K562 (cell line): Measurements from ENCODE around the gene NDUFB3. TPM values are rescaled to one million over a fixed set of nuclear protein-coding genes. Genes with fewer than 3 reads are reported as not detected.

Source experiments
- ATAC-seq: fragments of 200-7000 bp; cut with Tn5 transposase; 3 replicates; pipeline ENCODE4 v1.9.1; 2020; ENCODE audit warnings: moderate library complexity
- BruUV-seq: library from RNA; stranded (reverse); fragments of 400-500 nt; replicated peaks from 2 replicates; lab custom pipeline; 2021; lab: Mats Ljungman, UMichigan
- CTCF ChIA-PET: fragments of 300-600 bp; formaldehyde crosslinking; extraction: SDS; loops from one replicate; lab custom pipeline; 2021; ENCODE audit warnings: low intra/inter-chr PET ratio; lab: Yijun Ruan, JAX
- POLR2A ChIA-PET: fragments of 300-600, 350-650 bp; sonication (Branson Sonifier 250); formaldehyde crosslinking; extraction: SDS; loops from one replicate; lab custom pipeline; 2021; ENCODE audit warnings: antibody characterized with exemption, inconsistent platforms; lab: Yijun Ruan, JAX
- DNase-seq, 4 experiments: peaks; one replicate each; pipeline versions ENCODE4 v3.0.0 to v3.0.0-alpha.2; 2011 to 2018; ENCODE audit warnings: low spot score in 3 of 4, mixed read lengths in 3 of 4; ENCODE audit errors: extremely low read depth in 1 of 4
- FAIRE-seq: peaks from 2 replicates; lab custom pipeline; 2011; peaks lifted over from hg19 to GRCh38; lab: Jason Lieb, UNC
- H2AFZ ChIP-seq: 2 replicates; pipeline ENCODE4 v1.6.0; 2011; ENCODE audit warnings: low read depth, low read length, control low read depth, inconsistent platforms
- H3K27ac ChIP-seq: fragments of 200-600 bp; 3 replicates; pipeline ENCODE4 v1.8.0; 2011; ENCODE audit warnings: low read depth, mild to moderate bottlenecking, control low read depth, inconsistent platforms, low read length, moderate library complexity, mixed read lengths; ENCODE audit errors: extremely low read depth
- H3K27me3 ChIP-seq, 2 experiments: fragments of 300-600 bp in 1 of 2; 2 replicates in 1 of 2; 3 replicates in 1 of 2; pipeline versions ENCODE4 v1.6.0 to v1.8.0; 2011; ENCODE audit warnings: inconsistent platforms in 2 of 2, low read length in 2 of 2, mild to moderate bottlenecking in 1 of 2, mixed read lengths in 1 of 2, moderate library complexity in 1 of 2; ENCODE audit not compliant: control insufficient read depth in 2 of 2, insufficient read depth in 2 of 2
- H3K36me3 ChIP-seq: fragments of 300-600 bp; 3 replicates; pipeline ENCODE4 v1.8.0; 2011; ENCODE audit warnings: mild to moderate bottlenecking, low read length, inconsistent platforms; ENCODE audit not compliant: control insufficient read depth, insufficient read depth
- H3K4me1 ChIP-seq, 2 experiments: fragments of 200-600 bp in 1 of 2; replicated peaks in 1 of 2; 2 replicates in 1 of 2; 3 replicates in 1 of 2; pipeline versions ENCODE4 v1.5.1 to v1.8.0; 2011; ENCODE audit warnings: inconsistent platforms in 2 of 2, low read length in 2 of 2, mild to moderate bottlenecking in 1 of 2, mixed read lengths in 1 of 2, moderate library complexity in 1 of 2; ENCODE audit not compliant: control insufficient read depth in 2 of 2, insufficient read depth in 2 of 2
- H3K4me2 ChIP-seq: 2 replicates; pipeline ENCODE4 v1.6.1; 2011; ENCODE audit warnings: low read length, control low read depth, inconsistent platforms, mixed read lengths; ENCODE audit not compliant: insufficient read depth
- H3K4me3 ChIP-seq: fragments of 200-600 bp; sonication (generic), shearing (Covaris generic); 2 replicates; pipeline ENCODE4 v1.5.1; 2016; ENCODE audit warnings: control low read depth, inconsistent platforms
- H3K79me2 ChIP-seq: fragments of 200-600 bp; 3 replicates; pipeline ENCODE4 v1.8.0; 2011; ENCODE audit warnings: low read length, inconsistent platforms; ENCODE audit not compliant: control insufficient read depth, insufficient read depth
- H3K9ac ChIP-seq, 2 experiments: 2 replicates each; pipeline versions ENCODE4 v1.6.0 to v1.6.1; 2011; ENCODE audit warnings: low read depth in 2 of 2, low read length in 2 of 2, control low read depth in 1 of 2, inconsistent platforms in 1 of 2, mild to moderate bottlenecking in 1 of 2, mixed read lengths in 1 of 2; ENCODE audit not compliant: insufficient read depth in 1 of 2
- H3K9me1 ChIP-seq: one replicate; pipeline ENCODE4 v1.6.0; 2011; ENCODE audit warnings: inconsistent platforms, mild to moderate bottlenecking, low read length, moderate library complexity; ENCODE audit not compliant: control insufficient read depth, insufficient read depth
- H3K9me3 ChIP-seq: replicated peaks from 2 replicates; pipeline ENCODE4 v1.5.1; 2011; ENCODE audit warnings: low read depth, low read length, inconsistent platforms; ENCODE audit not compliant: control insufficient read depth, insufficient read depth
- H4K20me1 ChIP-seq: replicated peaks from 2 replicates; pipeline ENCODE4 v1.6.1; 2011; ENCODE audit warnings: low read length, inconsistent platforms, mixed read lengths; ENCODE audit not compliant: control insufficient read depth, insufficient read depth
- HDAC8 ChIP-seq: fragments of 450-650 bp; IDR thresholded peaks from 2 replicates; pipeline ENCODE4 v1.6.1; 2016; ENCODE audit warnings: mild to moderate bottlenecking, missing genetic modification characterization, moderate library complexity, missing compliant biosample characterization
- HNRNPL ChIP-seq: fragments of 200-400 bp; formaldehyde crosslinking; IDR thresholded peaks from 2 replicates; pipeline ENCODE4 v1.6.1; 2017; ENCODE audit warnings: low read depth, mild to moderate bottlenecking, low read length
- KDM5B ChIP-seq: fragments of 200-600 bp; sonication (generic); IDR thresholded peaks from 2 replicates; pipeline ENCODE4 v1.6.1; 2012; ENCODE audit warnings: low read depth, mild to moderate bottlenecking, moderate library complexity, low read length, control low read depth, inconsistent platforms; ENCODE audit not compliant: insufficient replicate concordance
- KLF1 ChIP-seq: fragments of 450-650 bp; IDR thresholded peaks from 2 replicates; pipeline ENCODE4 v1.6.1; 2016; ENCODE audit warnings: missing genetic modification characterization, missing compliant biosample characterization
- MCM3 ChIP-seq: fragments of 450-650 bp; IDR thresholded peaks from 2 replicates; pipeline ENCODE4 v1.6.1; 2016
- SNRNP70 ChIP-seq: fragments of 200-400 bp; formaldehyde crosslinking; optimal IDR thresholded peaks from 2 replicates; pipeline ENCODE3; 2017; ENCODE audit warnings: low read depth, low read length
- SREBF1 ChIP-seq: fragments of 150-350 bp; IDR thresholded peaks from 2 replicates; pipeline ENCODE4 v1.6.1; 2014; ENCODE audit warnings: antibody characterized with exemption, low read depth, low read length, borderline replicate concordance
- TRIM24 ChIP-seq, 2 experiments: fragments of 450-650 bp; IDR thresholded peaks; 2 replicates each; pipeline ENCODE4 v1.6.1; 2016
- ZNF121 ChIP-seq: sonication (generic); formaldehyde crosslinking; conservative IDR thresholded peaks from 2 replicates; pipeline ENCODE4 v1.8.0; 2022; ENCODE audit warnings: missing genetic modification reagents
- ZNF3 ChIP-seq: fragments of 250-450 bp; sonication (Bioruptor Pico); IDR thresholded peaks from 2 replicates; pipeline ENCODE4 v1.5.0; 2021; ENCODE audit warnings: mild to moderate bottlenecking, moderate library complexity
- WGBS: fragments of 100-300 bp; shearing (Covaris generic); methylation state at CpG from one replicate; pipeline ENCODE4 v1.1.6; 2016; ENCODE audit warnings: low coverage, mixed read lengths; ENCODE audit not compliant: insufficient coverage; ENCODE audit errors: missing lambda C conversion rate; 5-methylcytosine and 5-hydroxymethylcytosine counted together
- in situ Hi-C: fragments of 300-500 bp; cut with MboI; formaldehyde crosslinking; loops from 4 replicates; pipeline ENCODE4 v1.15.0; 2018; ENCODE audit warnings: inconsistent platforms, mixed read lengths
- intact Hi-C: fragments of 100-400 bp; cut with micrococcal nuclease; formaldehyde crosslinking; loops from 2 replicates; pipeline ENCODE4 v1.14.2; 2022
- polyA plus RNA-seq, 8 experiments: library from polyadenylated mRNA; depleted of rRNA in 4 of 8; stranded (reverse) in 5 of 8; unstranded in 3 of 8; fragments of >200 nt; fragmentation: Nextera tagmentation in 2 of 8; fragmentation: Illumina TruSeq in 1 of 8; extraction: Ambion mirVana in 2 of 8; extraction: Trizol in 1 of 8; gene quantifications; 2 replicates each; pipeline versions ENCODE4 v1.2.1 to v1.2.3, GENCODE V29; 2011 to 2014; ENCODE audit warnings: inconsistent platforms in 1 of 8, missing spikeins in 1 of 8
- total RNA-seq, 7 experiments: library from RNA; depleted of rRNA in 6 of 7; stranded (reverse); fragments of >200 nt in 6 of 7; fragmentation: Illumina TruSeq in 2 of 7; extraction: Trizol in 2 of 7; gene quantifications; 2 replicates each; pipeline versions ENCODE4 v1.2.1 to v1.2.3, GENCODE V29; 2011 to 2021; ENCODE audit warnings: low replicate concordance in 1 of 7

NDUFB3 gene
- total and polyA plus RNA-seq, 9 of the 15 experiments (the other 6 are each of a cell fraction or from before 2014, with no cell fraction given) = 126 to 786 (median 156) TPM

DNA sequence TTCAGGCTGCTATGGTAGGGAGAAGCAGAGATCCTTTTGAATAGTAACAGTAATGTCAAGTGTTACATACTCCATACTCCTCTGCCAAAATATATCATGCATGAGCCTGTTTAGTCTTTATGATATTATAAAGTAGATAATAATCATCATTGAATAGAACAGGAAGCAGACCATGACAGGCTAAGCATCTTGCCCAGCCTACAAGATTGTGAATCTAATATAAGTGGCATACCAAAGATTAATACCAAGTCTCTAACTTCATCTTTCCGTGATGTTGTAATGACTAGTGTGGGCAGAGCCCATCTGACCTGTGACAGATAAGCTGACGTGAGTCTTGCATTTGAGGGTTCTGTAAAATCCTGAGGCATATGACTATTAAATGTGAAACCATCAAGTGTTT, 13.1 kb downstream of the NDUFB3 start:
- 49% methylated on average over 2 of the region's 2 CpGs for WGBS
- FAIRE-seq = no peak
- POLR2A ChIA-PET = no interaction called here
- H3K36me3 ChIP-seq = peaks cover 38% of the 10 kb centered on the region; the same call in 1 of the 3 replicates
- peaks cover 8% of the 10 kb centered on the region for H3K79me2 ChIP-seq
- no peak for ATAC-seq
- no peak overlapping the region for H3K4me3 ChIP-seq
- no peak overlapping the region for H3K9ac ChIP-seq
- H3K4me2 ChIP-seq = no peak overlapping the region
- no peaks in the 10 kb centered on the region for H3K9me3 ChIP-seq
- no peaks in the 10 kb centered on the region for H3K27me3 ChIP-seq
- H3K4me1 ChIP-seq = peaks cover 0 to 4% of the 10 kb centered on the region in 2 experiments; a peak in 2 of 5 replicates
- in situ Hi-C loops = no loop called here
- DNase-seq = no peak
- no TSS peak for BruUV-seq
- H3K9me1 ChIP-seq = no peaks in the 10 kb centered on the region
- no peak overlapping the region for H3K27ac ChIP-seq
- CTCF ChIA-PET = no interaction called here
- no peaks in the 10 kb centered on the region for H4K20me1 ChIP-seq
- intact Hi-C loops = no loop called here
- H2AFZ ChIP-seq = no peak overlapping the region
- TF ChIP-seq ZNF121 = no peak
- no peak for TF ChIP-seq KLF1 (tag)
- no peak for TF ChIP-seq MCM3
- TF ChIP-seq HDAC8 (tag) = no peak
- no peak for TF ChIP-seq SNRNP70
- no peak for TF ChIP-seq KDM5B
- no peak for TF ChIP-seq HNRNPL
- no peak for TF ChIP-seq TRIM24 (IDR thresholded peaks at IDR 0.05)
- TF ChIP-seq ZNF3 (CRISPR knock-in tag) = no peak
- no peak for TF ChIP-seq SREBF1
